HG02840 (cell line): ENCODE data around the gene TRH.

ENCODE experiments used
- ATAC-seq: cut with Tn5 transposase; IDR thresholded peaks from one replicate; pipeline ENCODE4 v1.9.1; 2021; ENCODE audit warnings: mild to moderate bottlenecking, moderate library complexity, moderate number of reproducible peaks; ENCODE audit not compliant: unreplicated experiment, low FRiP score

TRH gene

GRCh38 chr3:129961141-129961541 is 13.4 kb upstream of the TRH start:
- ATAC-seq = no peak

GRCh38 chr3:129962600-129962999 is 11.9 kb upstream of the TRH start:
- no peak for ATAC-seq

GRCh38 chr3:129965937-129966336 is 8.6 kb upstream of the TRH start:
- ATAC-seq = no peak

GRCh38 chr3:129966876-129967275 is 7.6 kb upstream of the TRH start:
- no peak for ATAC-seq

- ATAC-seq = no peak
Measured at GRCh38 chr3:129967761-129968160, 6.8 kb upstream of the TRH start.

GRCh38 chr3:129971351-129972052 is 3.0 kb upstream of the TRH start:
- ATAC-seq = no peak

GRCh38 chr3:129972301-129972700 is 2.2 kb upstream of the TRH start:
- ATAC-seq = no peak

- ATAC-seq = no peak
Measured at GRCh38 chr3:129973853-129974563, 512 bp upstream of the TRH start.

GRCh38 chr3:129974833-129975704 is 549 bp downstream of the TRH start:
- no peak for ATAC-seq

- ATAC-seq = no peak
Measured at GRCh38 chr3:129975705-129976048, 1.2 kb downstream of the TRH start.

- ATAC-seq = no peak
Measured at GRCh38 chr3:129976286-129976685, 1.8 kb downstream of the TRH start.

GRCh38 chr3:129978123-129978522 is 3.6 kb downstream of the TRH start:
- no peak for ATAC-seq

- no peak for ATAC-seq
Measured at GRCh38 chr3:129979905-129980304, 5.4 kb downstream of the TRH start.

GRCh38 chr3:129983561-129983960 is 9.0 kb downstream of the TRH start:
- no peak for ATAC-seq

- ATAC-seq = no peak
Measured at GRCh38 chr3:129984125-129984524, 9.6 kb downstream of the TRH start.

GRCh38 chr3:129985113-129985512 is 10.6 kb downstream of the TRH start:
- ATAC-seq = no peak

GRCh38 chr3:129988429-129988828 is 13.9 kb downstream of the TRH start:
- no peak for ATAC-seq

GRCh38 chr3:129989414-129989813 is 14.9 kb downstream of the TRH start:
- no peak for ATAC-seq

GRCh38 chr3:129992781-129993180 is 18.3 kb downstream of the TRH start:
- no peak for ATAC-seq

- ATAC-seq = no peak
Measured at GRCh38 chr3:129994883-129995559, 20.5 kb downstream of the TRH start.

- ATAC-seq = no peak
Measured at GRCh38 chr3:129996073-129996472, 21.6 kb downstream of the TRH start.
